K562 (cell line): ENCODE results near the gene CBX4. TPM values are rescaled to one million over a fixed set of nuclear protein-coding genes. Genes with fewer than 3 reads are reported as not detected.

Experiments used
- CUX1 ChIP-seq: fragments of 200-800 bp; sonication (Bioruptor generic); IDR thresholded peaks from 2 replicates; pipeline ENCODE4 v1.6.1; 2016; ENCODE audit warnings: missing genetic modification characterization, missing compliant biosample characterization
- GABPA ChIP-seq: fragments of 200-800 bp; sonication (Bioruptor generic); conservative IDR thresholded peaks from 2 replicates; pipeline ENCODE4 v1.6.1; 2016; ENCODE audit warnings: low read depth, missing genetic modification characterization, missing compliant biosample characterization
- PBX2 ChIP-seq, 2 experiments: IDR thresholded peaks in 1 of 2; conservative IDR thresholded peaks in 1 of 2; 2 replicates each; pipeline ENCODE4 v1.6.1; 2016; ENCODE audit warnings: low read depth in 2 of 2, mild to moderate bottlenecking in 1 of 2, missing compliant biosample characterization in 1 of 2, missing genetic modification characterization in 1 of 2, moderate library complexity in 1 of 2
- ZEB2 ChIP-seq: fragments of 450-650 bp; IDR thresholded peaks from 2 replicates; pipeline ENCODE4 v1.6.1; 2016
- polyA plus RNA-seq, 8 experiments: library from polyadenylated mRNA; depleted of rRNA in 4 of 8; stranded (reverse) in 5 of 8; unstranded in 3 of 8; fragments of >200 nt; fragmentation: Nextera tagmentation in 2 of 8; fragmentation: Illumina TruSeq in 1 of 8; extraction: Ambion mirVana in 2 of 8; extraction: Trizol in 1 of 8; gene quantifications; 2 replicates each; pipeline versions ENCODE4 v1.2.1 to v1.2.3, GENCODE V29; 2011 to 2014; ENCODE audit warnings: inconsistent platforms in 1 of 8, missing spikeins in 1 of 8
- total RNA-seq, 7 experiments: library from RNA; depleted of rRNA in 6 of 7; stranded (reverse); fragments of >200 nt in 6 of 7; fragmentation: Illumina TruSeq in 2 of 7; extraction: Trizol in 2 of 7; gene quantifications; 2 replicates each; pipeline versions ENCODE4 v1.2.1 to v1.2.3, GENCODE V29; 2011 to 2021; ENCODE audit warnings: low replicate concordance in 1 of 7
- TF ChIP-seq, protein P1 (sequence below): fragments of 450-650 bp; IDR thresholded peaks from 2 replicates; pipeline ENCODE4 v1.7.1; 2018; ENCODE audit warnings: mild to moderate bottlenecking, low read depth; ENCODE audit not compliant: partially characterized antibody
- TF ChIP-seq, protein P2 (sequence below): IDR thresholded peaks from 2 replicates; pipeline ENCODE4 v1.6.1; 2011; ENCODE audit warnings: borderline replicate concordance, low read depth, mild to moderate bottlenecking, moderate library complexity, low read length; ENCODE audit not compliant: insufficient read depth, poor library complexity, severe bottlenecking

The CBX4 gene
- total and polyA plus RNA-seq, 9 of the 15 experiments (the other 6 are each of a cell fraction or from before 2014, with no cell fraction given): 0.98 to 50.5 (median 10.0) TPM

DNA sequence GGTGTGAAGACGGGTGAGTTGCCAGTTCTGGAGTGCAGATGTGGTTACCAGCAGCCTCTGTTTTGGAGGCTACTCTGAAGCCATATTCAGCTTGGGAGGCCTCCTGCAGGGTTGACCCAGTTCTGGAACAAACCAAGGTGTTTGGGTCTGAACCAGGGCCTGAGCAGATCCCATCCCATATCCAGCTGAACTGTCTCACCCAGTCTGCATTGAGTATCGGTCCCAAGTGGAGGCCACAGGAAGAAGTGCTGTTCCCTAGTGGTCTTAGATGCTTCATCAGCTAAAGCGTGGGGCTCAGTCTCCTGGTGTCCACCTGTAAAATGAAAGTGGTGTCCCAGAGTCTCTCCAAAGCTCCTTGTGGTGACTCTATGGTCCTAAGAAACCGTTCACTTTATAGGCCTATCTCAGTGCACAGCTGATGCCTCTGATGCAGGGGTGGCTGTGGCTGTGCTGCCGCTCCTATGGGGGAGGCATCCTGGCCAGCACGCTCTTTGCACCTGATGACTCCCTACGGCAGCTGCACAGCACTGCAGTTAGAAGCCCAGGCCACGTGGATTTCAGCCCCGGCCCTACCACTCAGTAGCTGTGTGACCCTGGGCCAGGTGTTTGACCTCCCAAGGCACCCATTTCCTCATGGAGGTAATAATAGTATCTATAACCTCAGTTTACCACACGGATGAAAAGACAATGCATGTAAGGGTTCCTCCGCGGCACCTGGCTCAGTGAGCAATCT is 21.0 kb downstream of the CBX4 start (continued):
- no peak for TF ChIP-seq CUX1
- TF ChIP-seq, protein P1, sequence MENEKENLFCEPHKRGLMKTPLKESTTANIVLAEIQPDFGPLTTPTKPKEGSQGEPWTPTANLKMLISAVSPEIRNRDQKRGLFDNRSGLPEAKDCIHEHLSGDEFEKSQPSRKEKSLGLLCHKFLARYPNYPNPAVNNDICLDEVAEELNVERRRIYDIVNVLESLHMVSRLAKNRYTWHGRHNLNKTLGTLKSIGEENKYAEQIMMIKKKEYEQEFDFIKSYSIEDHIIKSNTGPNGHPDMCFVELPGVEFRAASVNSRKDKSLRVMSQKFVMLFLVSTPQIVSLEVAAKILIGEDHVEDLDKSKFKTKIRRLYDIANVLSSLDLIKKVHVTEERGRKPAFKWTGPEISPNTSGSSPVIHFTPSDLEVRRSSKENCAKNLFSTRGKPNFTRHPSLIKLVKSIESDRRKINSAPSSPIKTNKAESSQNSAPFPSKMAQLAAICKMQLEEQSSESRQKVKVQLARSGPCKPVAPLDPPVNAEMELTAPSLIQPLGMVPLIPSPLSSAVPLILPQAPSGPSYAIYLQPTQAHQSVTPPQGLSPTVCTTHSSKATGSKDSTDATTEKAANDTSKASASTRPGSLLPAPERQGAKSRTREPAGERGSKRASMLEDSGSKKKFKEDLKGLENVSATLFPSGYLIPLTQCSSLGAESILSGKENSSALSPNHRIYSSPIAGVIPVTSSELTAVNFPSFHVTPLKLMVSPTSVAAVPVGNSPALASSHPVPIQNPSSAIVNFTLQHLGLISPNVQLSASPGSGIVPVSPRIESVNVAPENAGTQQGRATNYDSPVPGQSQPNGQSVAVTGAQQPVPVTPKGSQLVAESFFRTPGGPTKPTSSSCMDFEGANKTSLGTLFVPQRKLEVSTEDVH: no peak
- TF ChIP-seq, protein P2, sequence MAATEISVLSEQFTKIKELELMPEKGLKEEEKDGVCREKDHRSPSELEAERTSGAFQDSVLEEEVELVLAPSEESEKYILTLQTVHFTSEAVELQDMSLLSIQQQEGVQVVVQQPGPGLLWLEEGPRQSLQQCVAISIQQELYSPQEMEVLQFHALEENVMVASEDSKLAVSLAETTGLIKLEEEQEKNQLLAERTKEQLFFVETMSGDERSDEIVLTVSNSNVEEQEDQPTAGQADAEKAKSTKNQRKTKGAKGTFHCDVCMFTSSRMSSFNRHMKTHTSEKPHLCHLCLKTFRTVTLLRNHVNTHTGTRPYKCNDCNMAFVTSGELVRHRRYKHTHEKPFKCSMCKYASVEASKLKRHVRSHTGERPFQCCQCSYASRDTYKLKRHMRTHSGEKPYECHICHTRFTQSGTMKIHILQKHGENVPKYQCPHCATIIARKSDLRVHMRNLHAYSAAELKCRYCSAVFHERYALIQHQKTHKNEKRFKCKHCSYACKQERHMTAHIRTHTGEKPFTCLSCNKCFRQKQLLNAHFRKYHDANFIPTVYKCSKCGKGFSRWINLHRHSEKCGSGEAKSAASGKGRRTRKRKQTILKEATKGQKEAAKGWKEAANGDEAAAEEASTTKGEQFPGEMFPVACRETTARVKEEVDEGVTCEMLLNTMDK: no peak
- TF ChIP-seq GABPA: no peak
- TF ChIP-seq ZEB2: no peak
- TF ChIP-seq PBX2 (CRISPR knock-in tag; IDR thresholded peaks at IDR 0.05; ENCODE audit: low read depth): no peak
- no peak for TF ChIP-seq PBX2 (tag; conservative IDR thresholded peaks at IDR 0.05; ENCODE audit: low read depth)
